H9 (cell line): ENCODE data around the gene RHOXF2B. TPM values are rescaled to one million over a fixed set of nuclear protein-coding genes. Genes with fewer than 3 reads are reported as not detected.
"Not testable (repeated sequence)": the region's sequence is repeated elsewhere in the genome, so short reads cannot be mapped to it uniquely, and the experiment has no call there.

ENCODE experiments used
- DNase-seq: peaks from one replicate; pipeline ENCODE4 v3.0.0-alpha.2; 2017
- H2AFZ ChIP-seq: one replicate; pipeline ENCODE4 v1.6.1; 2013; ENCODE audit warnings: mild to moderate bottlenecking, low read length, control low read depth, moderate library complexity
- H2AK5ac ChIP-seq: 2 replicates; pipeline ENCODE4 v1.6.1; 2013; ENCODE audit warnings: low read length, control low read depth, mixed read lengths; ENCODE audit not compliant: insufficient read length
- H2BK120ac ChIP-seq: one replicate; pipeline ENCODE4 v1.6.1; 2013; ENCODE audit warnings: low read depth, mild to moderate bottlenecking, low read length, control low read depth, inconsistent platforms; ENCODE audit not compliant: poor library complexity, severe bottlenecking
- H2BK12ac ChIP-seq: 2 replicates; pipeline ENCODE4 v1.6.1; 2013; ENCODE audit warnings: low read length, control low read depth, mixed read lengths, low read depth; ENCODE audit not compliant: insufficient read length
- H2BK15ac ChIP-seq: 2 replicates; pipeline ENCODE4 v1.6.1; 2013; ENCODE audit warnings: low read depth, low read length, control low read depth
- H2BK20ac ChIP-seq: one replicate; pipeline ENCODE4 v1.6.1; 2013; ENCODE audit warnings: low read depth, mild to moderate bottlenecking, low read length, control low read depth, inconsistent platforms; ENCODE audit not compliant: poor library complexity, severe bottlenecking
- H2BK5ac ChIP-seq: 2 replicates; pipeline ENCODE4 v1.6.1; 2013; ENCODE audit warnings: low read length, control low read depth, mixed read lengths; ENCODE audit not compliant: insufficient read length
- H3K14ac ChIP-seq: 2 replicates; pipeline ENCODE4 v1.6.1; 2013; ENCODE audit warnings: low read length, control low read depth; ENCODE audit not compliant: insufficient read depth
- H3K18ac ChIP-seq: 2 replicates; pipeline ENCODE4 v1.6.1; 2013; ENCODE audit warnings: low read depth, mild to moderate bottlenecking, mixed read lengths, low read length, control low read depth; ENCODE audit not compliant: insufficient read length
- H3K23ac ChIP-seq: 2 replicates; pipeline ENCODE4 v1.6.1; 2013; ENCODE audit warnings: low read length, control low read depth, mixed read lengths, low read depth; ENCODE audit not compliant: insufficient read length
- H3K23me2 ChIP-seq: 2 replicates; pipeline ENCODE4 v1.6.1; 2013; ENCODE audit warnings: low read depth, mild to moderate bottlenecking, mixed read lengths, low read length, control low read depth; ENCODE audit not compliant: insufficient read length, poor library complexity, severe bottlenecking
- H3K27ac ChIP-seq: 2 replicates; pipeline ENCODE4 v1.5.1; 2013; ENCODE audit warnings: low read length, control low read depth, mixed read lengths, low read depth; ENCODE audit not compliant: insufficient read length
- H3K27me3 ChIP-seq: 2 replicates; pipeline ENCODE4 v1.6.1; 2013; ENCODE audit warnings: low read length, control low read depth, inconsistent platforms; ENCODE audit not compliant: insufficient read depth
- H3K4ac ChIP-seq: 2 replicates; pipeline ENCODE4 v1.6.1; 2013; ENCODE audit warnings: low read depth, mild to moderate bottlenecking, control low read depth, inconsistent platforms, low read length, moderate library complexity
- H3K4me1 ChIP-seq: 2 replicates; pipeline ENCODE4 v1.6.1; 2013; ENCODE audit warnings: low read length, control low read depth, inconsistent platforms; ENCODE audit not compliant: insufficient read depth
- H3K4me2 ChIP-seq: 2 replicates; pipeline ENCODE4 v1.6.1; 2013; ENCODE audit warnings: low read length, control low read depth, mixed read lengths; ENCODE audit not compliant: insufficient read length, insufficient read depth
- H3K56ac ChIP-seq: 2 replicates; pipeline ENCODE4 v1.6.1; 2013; ENCODE audit warnings: low read depth, mild to moderate bottlenecking, mixed read lengths, low read length, control low read depth; ENCODE audit not compliant: insufficient read length
- H3K79me1 ChIP-seq: 2 replicates; pipeline ENCODE4 v1.6.1; 2013; ENCODE audit warnings: low read depth, mild to moderate bottlenecking, moderate library complexity, low read length, control low read depth, inconsistent platforms; ENCODE audit not compliant: insufficient read depth, poor library complexity, severe bottlenecking
- H3K79me2 ChIP-seq: 2 replicates; pipeline ENCODE4 v1.6.1; 2013; ENCODE audit warnings: low read length, control low read depth, inconsistent platforms; ENCODE audit not compliant: insufficient read depth
- H3K9ac ChIP-seq: 2 replicates; pipeline ENCODE4 v1.6.1; 2013; ENCODE audit warnings: low read length, control low read depth, mixed read lengths; ENCODE audit not compliant: insufficient read length; ENCODE audit errors: extremely low read depth
- H3K9me3 ChIP-seq: one replicate; pipeline ENCODE4 v1.6.1; 2013; ENCODE audit warnings: low read depth, low read length, inconsistent platforms; ENCODE audit not compliant: control insufficient read depth
- H3T11ph ChIP-seq: one replicate; pipeline ENCODE4 v1.6.1; 2013; ENCODE audit warnings: mild to moderate bottlenecking, low read length, control low read depth, inconsistent platforms
- H4K20me1 ChIP-seq: one replicate; pipeline ENCODE4 v1.6.1; 2013; ENCODE audit not compliant: control insufficient read depth, insufficient read length, insufficient read depth
- H4K5ac ChIP-seq: 2 replicates; pipeline ENCODE4 v1.6.1; 2013; ENCODE audit warnings: low read depth, mild to moderate bottlenecking, mixed read lengths, low read length, control low read depth; ENCODE audit not compliant: insufficient read length
- H4K8ac ChIP-seq: replicated peaks from 2 replicates; pipeline ENCODE4 v1.6.1; 2013; ENCODE audit warnings: low read length, control low read depth, mixed read lengths, low read depth; ENCODE audit not compliant: insufficient read length
- H4K91ac ChIP-seq: 2 replicates; pipeline ENCODE4 v1.6.1; 2013; ENCODE audit warnings: low read depth, mild to moderate bottlenecking, moderate library complexity, mixed read lengths, low read length, control low read depth; ENCODE audit not compliant: insufficient read length
- H3K27ac Mint-ChIP-seq, 3 experiments: 2 replicates in 2 of 3; 3 replicates in 1 of 3; pipeline ENCODE4 v1.8.0; 2020 to 2021; ENCODE audit warnings: mixed read lengths in 3 of 3, mild to moderate bottlenecking in 1 of 3, moderate library complexity in 1 of 3
- H3K27me3 Mint-ChIP-seq: 2 replicates; pipeline ENCODE4 v1.8.0; 2021; ENCODE audit warnings: low read depth, mild to moderate bottlenecking, moderate library complexity, mixed read lengths
- H3K36me3 Mint-ChIP-seq, 3 experiments: 2 replicates in 2 of 3; 3 replicates in 1 of 3; pipeline ENCODE4 v1.8.0; 2020 to 2021; ENCODE audit warnings: low read depth in 3 of 3, mixed read lengths in 3 of 3; ENCODE audit not compliant: insufficient read depth in 1 of 3
- H3K4me1 Mint-ChIP-seq, 2 experiments: 2 replicates each; pipeline ENCODE4 v1.8.0; 2020; ENCODE audit warnings: mixed read lengths in 2 of 2
- H3K4me3 Mint-ChIP-seq, 2 experiments: 2 replicates in 1 of 2; 3 replicates in 1 of 2; pipeline ENCODE4 v1.8.0; 2020 to 2021; ENCODE audit warnings: mild to moderate bottlenecking in 2 of 2, mixed read lengths in 2 of 2, moderate library complexity in 1 of 2
- H3K9me3 Mint-ChIP-seq, 2 experiments: 2 replicates in 1 of 2; 3 replicates in 1 of 2; pipeline ENCODE4 v1.8.0; 2020; ENCODE audit warnings: mild to moderate bottlenecking in 2 of 2, mixed read lengths in 2 of 2, moderate library complexity in 1 of 2
- WGBS: extraction: QIAGEN DNeasy Blood & Tissue Kit; methylation state at CpG from one replicate; pipeline ENCODE4 v1.1.7; 2013; ENCODE audit warnings: missing lambda C conversion rate, low lambda C conversion rate, mixed read lengths; ENCODE audit not compliant: insufficient read length; ENCODE audit errors: extremely low coverage; 5-methylcytosine and 5-hydroxymethylcytosine counted together
- total RNA-seq: library from RNA; stranded (reverse); gene quantifications from 2 replicates; pipeline ENCODE4 v1.2.1, GENCODE V29; 2021

Gene RHOXF2B
- total RNA-seq, 1 experiment from 2014 or later = not detected

DNA sequence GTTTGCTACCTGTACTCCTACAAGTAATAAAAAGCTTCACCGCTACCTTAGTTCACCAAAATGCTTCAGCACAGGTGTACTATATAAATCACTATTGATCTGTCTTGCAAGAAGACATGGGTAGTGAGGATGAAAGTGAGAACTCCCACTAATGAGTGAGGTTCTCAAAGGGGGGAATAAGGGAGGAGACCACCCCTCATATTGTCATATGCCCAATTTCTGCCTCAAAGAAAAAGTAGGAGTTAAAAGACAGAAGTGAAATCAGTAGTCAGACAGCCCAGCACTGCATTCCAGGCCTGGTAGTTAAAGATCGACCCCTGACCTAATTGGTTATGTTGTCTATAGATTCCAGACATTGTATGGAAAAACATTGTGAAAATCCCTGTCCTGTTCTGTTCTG, 23.6 kb upstream of the RHOXF2B start:
- not testable (repeated sequence) for H2BK5ac ChIP-seq, H2BK12ac ChIP-seq, H3K4me1 Mint-ChIP-seq, H4K8ac ChIP-seq, H3T11ph ChIP-seq, H3K4me1 ChIP-seq, H2AFZ ChIP-seq, H3K56ac ChIP-seq, H2AK5ac ChIP-seq, H3K4me3 Mint-ChIP-seq, DNase-seq, H4K91ac ChIP-seq, H3K27ac ChIP-seq, H3K4ac ChIP-seq, H3K27me3 ChIP-seq, H3K23me2 ChIP-seq, H3K9ac ChIP-seq, H2BK120ac ChIP-seq, H3K79me2 ChIP-seq, H3K27ac Mint-ChIP-seq, H3K23ac ChIP-seq, H3K27me3 Mint-ChIP-seq, H4K20me1 ChIP-seq, H4K5ac ChIP-seq, H2BK20ac ChIP-seq, H3K4me2 ChIP-seq, H2BK15ac ChIP-seq, H3K14ac ChIP-seq, H3K79me1 ChIP-seq, H3K18ac ChIP-seq
- Mint-ChIP-seq H3K9me3 (peaks cover 74 to 79% of the 10 kb centered on the region in 2 experiments), H3K36me3 (peaks cover 2 to 25% (median 7%) of the 10 kb centered on the region in 3 experiments; a peak in 6 of 7 replicates)
- WGBS = no CpG with 5 or more reads among the region's 2 CpGs
- H3K9me3 ChIP-seq = peaks cover 39% of the 10 kb centered on the region
